ENCODE data around the gene BHLHE41. TPM values are rescaled to one million over a fixed set of nuclear protein-coding genes. Genes with fewer than 3 reads are reported as not detected.

BHLHE41 gene
- total and polyA plus RNA-seq, 2 of the 8 experiments (the other 6 are each of a cell fraction or from before 2014, with no cell fraction given), result 1.1 to 3.4 TPM

DNA sequence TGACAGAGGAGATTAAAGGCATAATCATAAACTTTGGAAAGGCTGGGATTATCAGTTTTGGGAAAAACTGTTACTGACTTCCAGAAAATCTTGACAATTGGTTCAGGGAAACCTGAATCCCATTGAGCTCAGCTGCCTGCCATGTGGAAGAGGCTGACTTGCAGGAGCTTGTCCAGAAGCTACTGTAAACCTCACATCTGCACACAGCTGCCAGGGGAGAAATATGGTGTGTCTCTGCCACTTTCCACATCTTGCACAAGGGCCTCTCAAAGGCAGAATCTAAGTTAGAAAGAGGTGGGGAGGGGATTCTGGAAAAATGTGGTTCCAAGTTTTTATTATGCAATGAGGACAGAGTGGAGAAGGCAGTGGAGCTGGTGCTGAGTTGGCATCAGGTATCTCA, 8.7 kb upstream of the BHLHE41 start:
- FAIRE-seq (no peak), DNase-seq (ENCODE audit: low read depth in 1 of 2, low spot score in 2 of 2) (no peak)
- CTCF ChIA-PET (ENCODE audit: partially characterized antibody), result interaction anchor here (1.0 to 2.2 kb wide), 4 partner anchors 12 to 62 kb away, joined by 3 to 10 read pairs (median 3); partner anchors contain the start of gene SSPN
- Histone ChIP-seq H3K4me1 (replicated peaks in 1 of 4; ENCODE audit: control insufficient read depth in 3 of 4, insufficient read depth in 4 of 4, low read length in 3 of 4) (peaks cover 0 to 3% (median under 1%) of the 10 kb centered on the region in 4 experiments; a peak in 3 of 7 replicates), H3K36me3 (ENCODE audit: control insufficient read depth in 2 of 4, insufficient read depth in 4 of 4, low read length in 3 of 4) (no peaks in the 10 kb centered on the region), H4K91ac (replicated peaks; ENCODE audit: insufficient read length, low read length) (no peak overlapping the region), H2BK15ac (ENCODE audit: low read length) (no peak overlapping the region), H3K27me3 (replicated peaks in 1 of 4; ENCODE audit: control insufficient read depth in 3 of 4, extremely low read depth in 1 of 4, insufficient read depth in 3 of 4, low read length in 3 of 4) (peaks cover 2 to 13% (median 8%) of the 10 kb centered on the region in 4 experiments), H2BK120ac (replicated peaks; ENCODE audit: low read depth, low read length) (no peak overlapping the region), H3K4me3 (ENCODE audit: extremely low read depth in 1 of 4, insufficient read depth in 2 of 4, low read depth in 3 of 4, low read length in 4 of 4) (no peak overlapping the region), H4K5ac (ENCODE audit: insufficient read length, low read depth, low read length) (no peak overlapping the region), H2AFZ (ENCODE audit: low read length) (no peak overlapping the region), H3K79me2 (ENCODE audit: control insufficient read depth in 1 of 2, insufficient read depth in 2 of 2, low read length in 2 of 2) (no peaks in the 10 kb centered on the region), H2BK20ac (ENCODE audit: low read length) (no peak overlapping the region), H3K4ac (replicated peaks; ENCODE audit: insufficient read length, low read depth, low read length) (no peak overlapping the region), H2AK5ac (ENCODE audit: low read depth, low read length) (no peak overlapping the region), H4K8ac (ENCODE audit: extremely low read depth, insufficient read depth, low read length) (no peak overlapping the region), H3K14ac (ENCODE audit: insufficient read length) (no peak overlapping the region), H3K18ac (ENCODE audit: extremely low read depth, low read length) (no peak overlapping the region), H3K23me2 (ENCODE audit: low read depth, low read length) (no peaks in the 10 kb centered on the region), H3K23ac (ENCODE audit: insufficient read length) (no peak overlapping the region), H3K9me3 (ENCODE audit: insufficient read depth in 2 of 2, low read depth in 1 of 2, low read length in 1 of 2) (no peaks in the 10 kb centered on the region), H3K56ac (replicated peaks; ENCODE audit: insufficient read length, low read depth, low read length) (no peak overlapping the region), H4K20me1 (replicated peaks in 1 of 2; ENCODE audit: control insufficient read depth in 1 of 2, insufficient read depth in 2 of 2, low read length in 2 of 2) (no peaks in the 10 kb centered on the region), H2BK5ac (ENCODE audit: low read depth, low read length) (no peak overlapping the region), H3K4me2 (ENCODE audit: insufficient read depth in 1 of 2, low read depth in 2 of 2, low read length in 2 of 2) (no peak overlapping the region), H2BK12ac (ENCODE audit: low read depth, low read length) (no peak overlapping the region), H3K9ac (replicated peaks in 1 of 4; ENCODE audit: extremely low read depth in 1 of 4, low read depth in 3 of 4, low read length in 3 of 4) (no peak overlapping the region), H3K27ac (ENCODE audit: low read depth, low read length) (no peak overlapping the region), H3K79me1 (ENCODE audit: low read depth, low read length) (no peaks in the 10 kb centered on the region)
- no peak for TF ChIP-seq POLR2AphosphoS5 (IDR thresholded peaks at IDR 0.05; ENCODE audit: low read depth, low read length)
- no peak for TF ChIP-seq EZH2 (IDR thresholded peaks at IDR 0.05; ENCODE audit: low read depth, low read length, severe bottlenecking)
- POLR2A ChIA-PET (ENCODE audit: partially characterized antibody), result interaction anchor here (1.6 kb wide), 1 partner anchor 9 kb away, joined by 6 read pairs; the partner anchor contains the start of gene BHLHE41

Measured in H1 (cell line).